ENCODE results near the gene KRTAP10-5.

Gene KRTAP10-5

DNA sequence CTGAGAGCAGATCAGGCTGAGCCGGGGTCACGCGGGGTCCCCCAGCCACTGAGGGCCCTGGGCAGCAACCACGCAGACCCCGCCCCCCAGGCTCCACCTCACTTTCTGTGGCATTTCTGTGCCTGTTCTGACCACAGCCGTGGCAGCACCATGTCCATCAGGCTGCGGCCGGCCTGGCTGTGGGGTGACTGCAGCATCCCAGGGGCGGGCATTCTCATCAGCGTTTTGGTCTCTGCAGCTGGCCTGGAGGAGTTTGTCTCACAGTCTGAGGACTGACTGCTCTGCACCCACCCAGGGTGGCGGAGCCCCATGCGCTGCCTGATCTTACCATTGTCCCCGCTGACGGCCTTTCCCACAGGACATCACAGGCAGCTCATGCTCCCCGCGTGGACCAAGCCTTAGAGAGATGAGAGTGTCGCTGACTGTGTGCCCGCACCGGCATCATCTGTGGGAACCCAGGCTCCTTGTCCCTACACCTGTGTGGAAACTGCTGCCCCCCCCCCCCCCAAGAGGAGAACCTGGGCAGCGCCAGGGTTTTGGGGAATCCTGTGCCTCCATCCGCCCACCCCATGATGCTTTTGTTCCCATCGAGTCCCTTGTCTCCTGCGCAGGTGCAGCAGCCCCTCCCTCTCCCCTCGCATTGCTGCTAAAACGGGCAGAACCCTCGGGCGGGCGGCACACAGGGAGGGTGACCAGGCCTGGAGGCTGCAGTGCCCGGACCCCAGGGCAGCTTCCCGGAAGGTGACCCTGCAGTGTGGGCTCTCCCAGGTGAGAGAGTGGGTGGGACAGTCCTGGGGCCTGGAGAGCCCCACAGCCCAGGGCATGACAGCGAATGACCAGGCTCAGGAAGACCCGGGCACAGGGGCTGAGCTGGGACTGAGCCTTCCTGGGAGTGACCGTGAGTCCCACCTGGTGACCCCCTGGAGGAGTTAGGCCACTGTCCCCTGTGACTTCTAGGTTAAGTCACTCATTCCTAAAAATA, 42.2 kb downstream of the KRTAP10-5 start:
- H3K27ac Mint-ChIP-seq, result peak overlapping the region in 1 of 2 donors; percentile 48
- no peak overlapping the region for H3K4me3 Mint-ChIP-seq
- ATAC-seq (no peak), DNase-seq (peak in 1 of 2 donors; percentile 4)
- no peaks in the 10 kb centered on the region for H3K27me3 Mint-ChIP-seq
- H3K9me3 Mint-ChIP-seq, result no peaks in the 10 kb centered on the region
- H3K4me1 Mint-ChIP-seq, result no peaks in the 10 kb centered on the region

DNA sequence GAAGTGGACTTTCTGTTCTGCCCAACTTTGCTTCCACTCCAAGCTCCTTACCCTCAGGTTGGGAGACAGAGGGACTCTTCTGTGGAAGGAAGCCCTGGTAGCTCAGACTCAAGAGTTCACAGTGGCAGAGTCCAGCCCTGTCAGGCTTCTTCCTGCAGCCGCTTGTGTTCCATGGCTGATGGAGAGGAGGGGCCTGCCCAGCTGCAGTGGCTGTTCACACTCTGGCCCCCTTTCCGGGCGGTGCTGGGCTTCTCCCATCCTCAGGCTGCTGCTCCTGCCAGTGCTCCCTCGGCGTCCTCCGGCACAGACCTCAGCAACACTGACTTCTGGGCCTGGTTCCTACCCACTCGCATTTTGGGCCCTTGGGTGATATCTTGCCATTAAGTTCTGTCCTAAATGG, 44.4 kb downstream of the KRTAP10-5 start:
- DNase-seq (peak in 1 of 2 donors; percentile 6), ATAC-seq (no peak)
- Mint-ChIP-seq H3K4me1 (no peaks in the 10 kb centered on the region), H3K27me3 (no peaks in the 10 kb centered on the region), H3K27ac (no peak overlapping the region), H3K9me3 (no peaks in the 10 kb centered on the region), H3K4me3 (no peak overlapping the region)

DNA sequence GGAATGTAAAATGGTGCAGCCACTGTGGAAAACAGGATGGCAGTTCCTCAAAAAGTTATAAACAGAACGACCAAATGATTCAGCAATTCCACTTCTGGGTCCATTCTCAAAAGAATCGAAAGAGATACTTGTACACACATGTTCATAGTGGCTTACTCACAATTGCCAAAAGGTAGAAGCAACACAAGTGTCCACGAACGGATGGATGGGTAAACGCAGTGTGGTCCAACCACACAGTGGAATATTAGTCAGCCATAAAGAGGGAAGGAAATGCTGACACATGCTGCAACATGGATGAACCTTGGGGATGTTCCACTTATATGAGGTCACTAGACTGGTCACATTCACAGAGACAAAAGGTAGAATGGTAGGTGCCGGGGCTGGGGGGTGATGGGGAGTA, 45.7 kb downstream of the KRTAP10-5 start:
- Mint-ChIP-seq H3K27ac (peak overlapping the region in 1 of 2 donors; percentile 52), H3K27me3 (no peaks in the 10 kb centered on the region), H3K4me3 (no peak overlapping the region), H3K9me3 (no peaks in the 10 kb centered on the region), H3K4me1 (no peaks in the 10 kb centered on the region)
- DNase-seq, result no peak
- ATAC-seq, result peak; percentile 39

DNA sequence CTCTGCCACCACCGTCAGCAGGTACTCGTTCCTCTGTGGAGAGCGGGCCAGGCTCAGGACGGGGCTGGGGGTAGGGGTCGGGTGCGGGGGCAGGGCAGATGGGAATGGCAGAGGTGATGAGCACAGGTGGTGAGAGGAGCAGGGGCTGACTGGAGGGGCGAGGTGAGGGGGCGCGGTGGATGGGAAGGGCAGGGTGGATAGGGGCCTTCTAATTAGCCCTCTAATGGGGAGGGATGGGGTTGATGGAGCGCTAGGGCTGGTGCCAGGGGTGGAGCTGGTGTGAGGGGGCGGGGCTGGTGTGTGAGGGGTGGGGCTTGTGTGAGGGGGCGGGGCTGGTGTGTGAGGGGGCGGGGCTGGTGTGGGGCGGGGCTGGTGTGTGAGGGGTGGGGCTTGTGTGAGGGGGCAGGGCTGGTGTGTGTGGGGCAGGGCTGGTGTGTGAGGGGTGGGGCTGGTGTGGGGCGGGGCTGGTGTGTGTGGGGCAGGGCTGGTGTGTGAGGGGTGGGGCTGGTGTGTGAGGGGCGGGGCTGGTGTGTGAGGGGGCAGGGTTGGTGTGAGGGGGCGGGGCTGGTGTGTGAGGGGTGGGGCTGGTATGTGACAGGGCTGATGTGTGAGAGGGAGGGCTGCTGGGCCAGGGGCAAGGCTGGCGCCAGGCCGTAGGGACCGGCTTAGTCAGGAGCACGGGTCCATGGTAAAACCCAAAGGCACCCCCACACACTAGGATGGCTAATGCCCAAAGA, 46.3 kb downstream of the KRTAP10-5 start:
- Mint-ChIP-seq H3K27ac (no peak overlapping the region), H3K4me1 (no peaks in the 10 kb centered on the region), H3K9me3 (no peaks in the 10 kb centered on the region), H3K27me3 (no peaks in the 10 kb centered on the region), H3K4me3 (no peak overlapping the region)
- DNase-seq, result no peak
- ATAC-seq, result peak; percentile 15

DNA sequence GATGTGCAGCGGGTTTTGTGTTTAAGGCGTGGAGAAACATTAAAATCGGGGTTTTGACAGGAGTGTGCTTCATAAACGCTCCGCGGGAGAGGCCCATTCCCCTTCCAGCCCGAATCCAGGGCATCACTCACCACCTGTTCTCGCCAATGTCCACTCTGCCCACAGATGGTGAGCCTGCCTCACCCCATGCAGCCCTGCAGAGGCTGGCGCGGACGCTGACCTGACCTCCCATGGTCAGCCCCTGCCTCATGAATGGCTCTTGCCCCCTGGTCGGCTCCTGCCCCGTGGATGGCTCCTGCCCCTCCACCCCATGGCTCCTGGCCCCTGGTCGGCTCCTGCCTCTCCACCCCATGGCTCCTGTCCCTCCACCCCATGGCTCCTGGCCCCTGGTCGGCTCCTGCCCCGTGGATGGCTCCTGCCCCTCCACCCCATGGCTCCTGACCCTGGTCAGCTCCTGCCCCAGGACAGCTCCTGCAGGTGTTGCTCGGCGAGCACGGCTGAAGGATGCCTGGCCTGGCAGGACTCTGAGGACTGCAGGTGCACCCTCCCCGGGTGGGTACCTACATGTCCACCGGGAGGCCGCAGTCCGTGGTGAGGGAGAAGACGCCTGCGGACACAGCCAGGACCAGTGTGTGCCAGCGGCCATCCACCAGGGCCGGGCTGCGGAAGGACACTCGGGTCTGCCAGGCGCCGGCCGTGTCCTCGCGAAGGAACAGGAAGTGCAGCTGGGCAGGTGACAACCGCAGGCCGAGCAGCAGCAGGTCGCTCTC, 47.1 kb downstream of the KRTAP10-5 start:
- Mint-ChIP-seq H3K27me3 (no peaks in the 10 kb centered on the region), H3K9me3 (no peaks in the 10 kb centered on the region)
- DNase-seq, result no peak

DNA sequence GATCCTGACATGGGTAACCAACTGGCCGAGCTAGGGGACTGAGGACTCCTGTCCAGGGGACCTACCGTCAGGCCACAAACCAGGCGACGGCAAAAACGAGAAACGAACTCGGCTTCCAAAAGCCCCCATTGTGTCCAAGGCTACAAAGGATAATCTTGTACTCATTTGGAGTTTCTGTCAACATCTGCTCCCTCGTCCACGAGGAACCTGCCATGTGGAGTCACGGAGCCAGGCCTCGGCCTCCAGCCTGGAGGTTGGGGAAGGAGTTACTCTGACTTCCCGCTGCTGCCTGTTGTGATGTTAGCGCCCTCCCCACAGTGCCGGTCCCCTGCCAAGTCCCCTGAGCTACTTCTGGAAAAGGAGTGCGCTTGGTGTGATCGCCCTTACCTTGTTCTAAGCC, 47.7 kb downstream of the KRTAP10-5 start:
- H3K4me3 Mint-ChIP-seq, result no peak overlapping the region
- H3K27me3 Mint-ChIP-seq, result no peaks in the 10 kb centered on the region
- H3K4me1 Mint-ChIP-seq, result no peaks in the 10 kb centered on the region
- no peak overlapping the region for H3K27ac Mint-ChIP-seq
- DNase-seq, result no peak
- no peaks in the 10 kb centered on the region for H3K9me3 Mint-ChIP-seq
- ATAC-seq, result no peak

More for the DNA sequence above, 47.1 kb downstream of the KRTAP10-5 start:
- ATAC-seq, result no peak
- H3K4me1 Mint-ChIP-seq, result no peaks in the 10 kb centered on the region
- no peak overlapping the region for H3K4me3 Mint-ChIP-seq
- H3K27ac Mint-ChIP-seq, result no peak overlapping the region

DNA sequence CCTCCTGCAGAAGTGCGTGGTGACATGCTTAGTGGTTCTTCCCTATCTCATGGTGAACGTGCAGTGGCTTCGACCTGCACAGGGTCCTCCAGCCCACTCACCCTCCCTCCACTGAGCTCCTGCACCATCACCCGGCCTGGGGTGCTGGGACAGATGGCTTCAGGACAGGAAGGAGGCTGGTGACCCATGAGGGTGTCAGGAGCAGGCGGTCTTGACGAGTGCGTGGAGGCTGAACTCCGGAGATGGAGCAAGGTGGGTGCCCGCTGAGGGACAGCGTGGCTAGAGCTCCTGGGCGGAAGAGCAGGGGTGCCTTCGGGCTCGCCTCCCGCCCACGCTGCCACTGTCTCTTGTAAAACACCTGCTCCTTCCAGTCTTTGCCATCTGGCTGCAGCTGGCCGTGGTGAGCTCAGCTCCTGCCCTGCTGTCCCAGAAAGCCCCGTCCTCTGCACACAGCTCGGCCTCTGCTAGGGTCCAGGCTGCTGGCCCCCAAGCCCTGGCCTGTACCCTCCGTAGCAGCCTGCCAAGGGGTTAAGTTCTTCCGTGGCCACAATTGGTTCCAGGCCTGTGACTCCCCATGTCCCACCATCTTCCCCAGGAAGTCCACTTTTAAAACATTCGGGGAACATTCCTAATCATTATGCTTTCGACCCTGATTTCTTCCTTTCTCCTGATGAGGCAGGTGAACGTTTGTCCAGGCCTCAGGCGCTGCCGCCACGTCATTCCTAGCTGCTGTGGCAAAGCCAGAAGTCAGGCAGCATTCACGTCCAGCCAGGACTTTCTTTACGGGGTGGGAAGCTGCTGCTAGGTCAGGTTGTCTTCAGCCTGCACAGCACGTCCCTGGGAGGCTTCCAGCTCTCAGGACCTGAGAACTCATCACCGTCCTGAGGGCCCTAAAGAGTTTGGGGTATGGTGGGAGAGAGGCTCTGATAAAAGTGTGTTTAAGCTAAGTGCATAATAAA, 48.5 kb downstream of the KRTAP10-5 start:
- H3K27me3 Mint-ChIP-seq, result no peaks in the 10 kb centered on the region
- H3K9me3 Mint-ChIP-seq, result no peaks in the 10 kb centered on the region
- no peak overlapping the region for H3K4me3 Mint-ChIP-seq
- no peak overlapping the region for H3K27ac Mint-ChIP-seq
- ATAC-seq (no peak), DNase-seq (no peak)
- no peaks in the 10 kb centered on the region for H3K4me1 Mint-ChIP-seq

DNA sequence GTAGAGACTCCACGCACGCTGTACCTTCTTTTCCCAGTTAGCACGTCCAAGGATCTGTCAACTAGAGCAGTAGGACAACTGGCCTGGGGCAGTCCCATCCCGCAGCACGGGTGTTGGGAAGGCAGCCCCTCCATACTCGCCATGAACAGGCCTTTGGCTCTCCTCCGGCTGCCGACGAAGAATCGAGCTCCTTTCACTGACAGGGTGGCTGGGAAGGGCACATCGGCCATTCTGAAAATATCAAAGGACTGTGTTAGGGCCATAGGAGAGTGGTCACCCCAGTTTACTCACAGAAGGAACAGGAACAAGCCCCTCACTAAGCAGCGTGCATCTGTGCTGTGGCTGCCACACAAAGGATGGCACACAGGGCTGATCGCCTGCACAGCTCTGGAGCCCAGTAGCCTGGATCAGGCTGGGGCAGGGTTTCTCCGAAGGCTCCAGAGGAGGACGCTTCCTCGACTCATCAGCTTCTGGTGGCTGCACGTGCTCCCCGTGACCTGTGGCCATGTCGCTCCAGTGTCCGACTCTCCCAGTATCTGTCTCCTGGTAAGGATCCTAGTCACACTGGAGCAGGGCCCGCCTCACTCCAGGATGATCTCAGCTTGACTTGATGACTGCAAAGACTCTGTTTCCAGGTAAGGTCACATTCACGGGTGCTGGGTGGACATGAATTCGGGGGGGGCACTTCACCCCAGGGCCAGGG, 49.4 kb downstream of the KRTAP10-5 start:
- Mint-ChIP-seq H3K27ac (peak overlapping the region in 1 of 2 donors; percentile 15), H3K9me3 (no peaks in the 10 kb centered on the region), H3K27me3 (no peaks in the 10 kb centered on the region), H3K4me3 (no peak overlapping the region), H3K4me1 (no peaks in the 10 kb centered on the region)
- ATAC-seq (no peak), DNase-seq (no peak)

DNA sequence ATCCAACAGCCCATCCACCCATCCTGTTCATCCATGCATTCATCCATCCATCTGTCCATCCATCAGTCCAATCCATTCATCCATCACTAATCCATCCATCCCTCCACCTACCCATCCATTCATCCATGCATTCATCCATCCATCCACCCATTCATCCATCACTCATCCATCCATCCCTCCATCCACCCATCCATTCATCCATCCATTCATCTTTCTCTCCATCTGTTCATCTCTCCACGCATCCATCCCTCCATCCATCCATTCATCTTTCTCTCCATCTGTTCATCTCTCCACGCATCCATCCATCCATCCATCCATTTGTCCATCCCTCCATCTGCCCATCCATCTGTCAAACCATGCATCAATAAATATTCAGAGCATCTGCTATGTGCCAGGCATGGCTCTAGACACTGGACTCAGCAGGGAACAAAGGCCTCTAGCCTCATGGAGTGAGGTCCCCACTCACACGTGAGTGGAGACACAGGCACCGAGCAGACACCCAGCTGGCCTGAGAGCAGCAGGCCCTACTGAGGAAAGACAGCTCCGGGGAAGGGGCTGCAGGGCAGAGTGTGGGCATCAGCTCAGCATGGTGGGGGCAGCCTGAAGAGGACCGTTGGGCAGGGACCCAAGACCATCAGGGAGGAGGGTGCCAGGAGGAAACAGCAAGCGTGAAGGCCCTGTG, 50.0 kb downstream of the KRTAP10-5 start:
- Mint-ChIP-seq H3K4me3 (no peak overlapping the region), H3K27ac (peak overlapping the region in 1 of 2 donors; percentile 0), H3K27me3 (no peaks in the 10 kb centered on the region), H3K9me3 (no peaks in the 10 kb centered on the region), H3K4me1 (no peaks in the 10 kb centered on the region)
- DNase-seq (no peak), ATAC-seq (no peak)

DNA sequence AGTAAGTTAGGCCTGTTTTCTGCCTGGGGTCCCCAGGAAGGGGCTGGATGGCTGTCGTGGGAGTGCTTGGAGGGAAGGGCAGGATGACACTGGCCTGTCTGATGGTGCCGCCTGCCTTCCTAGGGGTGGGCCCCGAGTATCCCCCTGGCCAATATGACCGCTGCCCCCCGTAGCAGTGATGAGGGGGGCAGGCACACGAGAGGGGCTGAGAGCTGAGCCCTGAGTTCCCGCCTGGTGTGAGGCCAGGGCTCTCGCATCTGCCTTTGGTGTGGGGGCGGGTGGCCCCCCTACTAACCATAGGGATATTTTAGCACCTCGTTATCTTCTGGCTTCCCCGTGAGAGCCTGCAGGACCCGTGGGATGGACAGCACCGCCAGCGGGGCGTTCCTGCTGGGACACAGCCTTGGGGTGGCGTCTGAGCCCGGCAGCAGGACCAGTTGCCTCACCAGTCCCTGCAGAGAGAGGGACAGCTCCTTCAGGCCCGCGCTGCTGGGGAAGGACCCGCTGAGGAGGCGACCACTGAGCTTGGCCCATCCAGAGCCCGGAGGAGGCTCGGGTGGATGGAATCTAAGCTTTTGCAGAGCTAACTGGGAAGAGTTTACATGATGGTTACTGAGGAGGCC, 50.8 kb downstream of the KRTAP10-5 start:
- H3K27ac Mint-ChIP-seq, result peak overlapping the region in 1 of 2 donors; percentile 30
- no peak for ATAC-seq
- H3K4me1 Mint-ChIP-seq, result no peaks in the 10 kb centered on the region
- no peak for DNase-seq
- no peaks in the 10 kb centered on the region for H3K27me3 Mint-ChIP-seq
- no peaks in the 10 kb centered on the region for H3K9me3 Mint-ChIP-seq
- H3K4me3 Mint-ChIP-seq, result no peak overlapping the region
